ENCODE results near the gene SATB2.

Gene SATB2

DNA sequence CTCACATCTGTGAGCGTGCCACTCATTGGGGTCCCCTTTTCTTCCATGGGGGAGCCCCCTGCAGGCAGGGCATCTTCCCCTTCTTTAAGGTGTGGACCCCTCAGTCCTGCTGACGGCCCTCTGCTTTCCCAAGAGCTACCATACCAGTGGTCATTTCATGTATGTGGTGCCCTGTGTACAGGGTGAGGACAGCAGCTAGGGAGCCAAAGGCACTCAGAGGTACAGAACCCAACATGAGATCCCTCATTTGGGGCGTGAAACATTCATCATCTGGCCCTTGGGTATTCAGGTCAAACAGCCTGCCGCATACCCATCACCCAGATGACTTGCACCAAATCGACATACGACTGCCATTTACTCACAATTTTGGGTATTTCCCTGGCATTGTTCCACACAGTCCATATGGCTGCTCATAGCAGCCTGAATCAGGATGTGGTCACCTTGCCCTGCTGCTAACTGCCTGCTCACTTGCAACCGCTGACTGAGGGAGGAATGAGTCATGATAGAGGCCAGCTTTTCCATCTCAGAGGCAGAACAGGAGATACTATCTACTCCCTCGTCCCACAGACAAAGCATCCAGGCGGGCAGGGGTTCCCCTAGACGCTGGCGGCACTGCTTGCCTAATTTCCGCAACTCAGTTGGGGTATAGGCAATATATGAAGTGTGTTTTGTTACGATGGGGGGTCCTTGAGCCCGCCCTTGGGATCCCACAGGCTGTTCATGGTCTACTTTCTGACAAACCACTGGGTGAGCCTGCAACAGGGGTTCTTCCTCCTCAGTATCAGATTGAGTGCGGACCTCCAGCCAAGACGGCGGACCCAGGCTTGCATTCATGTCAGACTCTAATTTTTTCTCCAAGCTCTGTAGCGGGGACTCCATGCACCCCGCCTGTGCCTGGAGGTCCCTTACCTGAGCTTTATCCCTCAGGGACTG is 228.6 kb downstream of the SATB2 start:
- peak; percentile 95 for DNase-seq

DNA sequence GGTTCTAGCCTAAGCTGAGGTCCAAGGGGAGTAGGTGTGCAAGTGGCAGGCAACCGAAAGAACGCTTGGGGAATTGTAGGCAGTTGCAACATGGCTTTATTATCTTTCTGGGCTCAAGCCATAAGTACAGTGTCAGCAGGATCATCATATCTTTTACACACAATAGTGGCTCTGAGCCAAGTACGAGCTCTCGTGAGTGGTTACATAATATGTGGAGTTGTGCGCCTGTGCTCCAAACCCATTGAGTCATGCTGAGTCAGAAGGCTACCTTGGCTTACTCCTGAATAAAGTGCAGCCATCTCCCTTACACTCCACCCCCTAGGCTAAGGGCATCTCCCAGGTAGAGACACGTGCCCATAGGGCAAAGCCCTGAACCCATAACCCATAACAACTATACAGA is 233.9 kb downstream of the SATB2 start:
- DNase-seq = peak; percentile 10

DNA sequence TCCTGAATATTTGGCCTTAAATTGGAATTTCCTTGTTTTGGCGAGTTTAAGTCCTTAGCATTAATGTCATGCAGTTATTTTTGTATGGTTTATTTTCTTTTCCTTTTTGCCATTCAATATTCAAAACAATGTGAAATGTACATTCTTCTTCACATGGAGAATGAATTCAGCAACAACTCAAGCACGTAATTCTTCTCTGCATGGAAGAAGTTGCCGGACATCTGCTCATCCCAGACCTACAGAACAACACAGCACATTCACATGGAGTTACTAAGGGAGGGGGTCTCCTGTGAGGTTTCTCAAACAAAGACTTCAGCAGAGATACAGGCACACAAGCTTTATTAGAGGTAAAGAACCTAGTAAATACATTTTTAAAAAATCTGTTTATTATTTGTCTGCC is 236.8 kb downstream of the SATB2 start:
- no peak for DNase-seq

DNA sequence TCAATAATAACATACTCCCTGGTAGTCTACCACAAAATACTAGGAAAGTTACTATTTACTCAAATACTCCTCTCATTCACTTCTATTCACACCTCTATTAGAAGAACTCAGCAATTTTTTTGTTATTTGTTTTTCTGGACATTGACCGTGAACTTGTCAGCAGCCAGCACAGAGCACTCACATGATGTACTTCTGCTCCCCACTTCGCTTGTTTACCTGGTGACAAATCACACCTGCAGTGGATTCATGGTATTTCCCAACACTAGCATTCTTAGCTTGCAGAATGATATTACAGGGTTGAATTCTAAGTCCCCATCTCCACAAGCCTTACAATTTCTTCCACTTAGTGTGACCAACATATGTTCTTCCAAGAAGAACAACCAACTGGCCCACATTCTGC is 238.2 kb downstream of the SATB2 start:
- DNase-seq = no peak
